Measurements from ENCODE around the gene DENND1C.

The DENND1C gene

DNA sequence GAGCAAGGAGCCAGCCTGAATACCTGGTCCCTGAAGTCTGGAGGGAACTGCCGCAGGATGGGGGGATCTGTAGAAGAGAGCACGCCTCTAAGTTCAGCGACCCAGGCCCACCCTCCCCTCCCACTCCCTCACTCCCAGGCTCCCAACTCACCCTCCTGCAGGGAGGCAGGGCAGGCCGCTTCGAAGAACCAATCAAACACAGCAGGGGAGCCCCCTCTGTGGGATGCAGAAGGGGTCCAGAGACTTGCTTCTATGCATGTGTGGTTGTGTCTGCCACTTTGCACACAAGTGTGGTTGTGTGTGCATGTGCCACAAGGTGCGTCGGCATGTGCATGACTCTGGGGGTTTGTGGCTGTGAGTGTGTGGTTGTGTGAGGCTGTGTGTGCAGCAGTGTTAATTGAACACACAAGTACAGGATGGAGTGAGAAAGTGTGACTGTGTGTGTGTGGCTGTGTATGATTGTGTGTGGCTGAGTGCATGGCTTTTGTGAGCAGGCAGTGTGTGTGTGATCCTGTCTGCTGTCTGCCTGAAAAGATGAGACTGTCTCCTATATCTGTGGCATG lies 1.7 kb downstream of the DENND1C start:
- DNase-seq (ENCODE audit: low spot score): no peak

DNA sequence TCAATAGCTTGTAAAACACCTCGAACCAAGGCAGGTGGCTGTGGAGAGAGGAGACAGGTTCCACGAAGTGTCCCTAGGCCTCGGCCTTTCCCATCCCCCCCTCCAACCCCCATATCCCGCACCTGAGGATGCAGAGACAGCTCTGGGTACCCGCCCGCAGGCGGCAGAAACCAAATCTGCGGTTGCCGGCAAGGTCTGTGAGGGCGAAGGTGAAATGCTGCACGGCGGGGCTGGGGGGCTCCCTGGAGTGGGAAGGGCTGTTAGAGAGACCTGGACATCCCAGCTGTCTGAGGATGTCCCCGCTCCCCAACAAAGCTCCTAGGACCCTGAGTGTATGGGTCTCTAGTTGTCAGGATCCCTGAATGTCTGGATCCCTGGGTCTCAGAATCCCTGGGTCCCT lies 2.8 kb downstream of the DENND1C start:
- no peak for DNase-seq (ENCODE audit: low spot score)

DNA sequence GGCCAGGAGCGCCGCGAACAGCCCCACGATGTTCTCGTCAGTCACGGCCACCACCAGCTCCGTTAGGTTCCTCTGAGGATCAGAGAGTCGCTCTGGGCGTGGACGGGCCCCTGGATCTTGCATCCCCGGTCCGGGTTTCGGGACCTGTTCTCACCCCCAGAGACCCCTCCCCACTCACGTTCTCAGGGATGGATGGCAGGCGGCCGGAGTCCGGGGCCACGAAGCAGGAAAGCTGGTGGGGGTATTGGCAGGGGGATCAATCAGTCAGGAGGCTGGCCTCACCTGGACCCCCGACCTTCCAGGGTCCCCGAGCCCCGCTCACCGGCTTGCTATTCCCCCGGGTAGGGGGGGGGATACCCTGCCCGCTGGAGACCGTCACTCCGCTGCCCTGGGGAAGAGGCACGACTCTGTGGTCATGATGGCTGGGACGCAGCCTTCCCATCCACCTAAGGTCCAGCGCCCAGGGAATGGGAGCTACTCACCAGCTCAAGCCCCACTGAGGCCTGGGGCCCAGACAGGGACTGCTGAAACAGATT lies 4.6 kb downstream of the DENND1C start:
- DNase-seq (ENCODE audit: low spot score): no peak

DNA sequence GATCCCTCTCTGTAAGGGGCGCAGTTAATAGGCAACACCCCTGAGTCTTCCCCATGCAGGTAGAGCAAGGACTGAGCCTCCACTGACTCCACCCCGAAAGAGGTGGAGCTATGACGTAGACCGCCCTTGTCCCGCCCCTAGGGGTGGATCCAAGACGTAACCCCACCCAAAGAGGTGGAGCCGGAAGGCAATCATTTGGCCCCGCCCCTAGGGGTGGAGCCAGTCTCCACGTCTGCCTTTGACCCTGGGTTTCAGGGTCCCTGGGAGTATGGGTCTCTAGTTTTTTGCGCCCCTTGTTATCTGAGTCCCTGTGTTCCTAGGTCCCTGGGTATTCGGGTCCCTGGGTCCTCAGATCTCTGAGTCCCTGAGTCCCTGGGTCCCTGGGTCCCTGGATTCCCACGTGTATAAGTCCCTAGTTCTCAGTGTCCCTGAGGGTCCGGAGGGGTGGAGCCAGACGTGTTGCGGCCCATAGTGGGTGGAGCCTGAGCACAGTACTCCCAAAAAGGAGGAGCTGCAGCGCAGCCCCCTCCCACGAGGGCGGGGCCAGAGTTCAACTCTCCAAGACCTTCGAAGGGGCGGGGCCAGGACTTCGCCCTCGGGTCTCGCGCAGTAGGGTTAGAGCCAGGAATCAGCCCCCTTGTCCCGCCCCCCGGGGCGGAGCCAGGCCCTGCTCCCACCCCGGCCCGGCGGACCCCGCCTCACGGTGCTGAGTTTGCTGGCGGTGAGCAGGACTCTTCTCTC lies 5.3 kb downstream of the DENND1C start:
- DNase-seq (ENCODE audit: low spot score): peak; percentile 82

DNA sequence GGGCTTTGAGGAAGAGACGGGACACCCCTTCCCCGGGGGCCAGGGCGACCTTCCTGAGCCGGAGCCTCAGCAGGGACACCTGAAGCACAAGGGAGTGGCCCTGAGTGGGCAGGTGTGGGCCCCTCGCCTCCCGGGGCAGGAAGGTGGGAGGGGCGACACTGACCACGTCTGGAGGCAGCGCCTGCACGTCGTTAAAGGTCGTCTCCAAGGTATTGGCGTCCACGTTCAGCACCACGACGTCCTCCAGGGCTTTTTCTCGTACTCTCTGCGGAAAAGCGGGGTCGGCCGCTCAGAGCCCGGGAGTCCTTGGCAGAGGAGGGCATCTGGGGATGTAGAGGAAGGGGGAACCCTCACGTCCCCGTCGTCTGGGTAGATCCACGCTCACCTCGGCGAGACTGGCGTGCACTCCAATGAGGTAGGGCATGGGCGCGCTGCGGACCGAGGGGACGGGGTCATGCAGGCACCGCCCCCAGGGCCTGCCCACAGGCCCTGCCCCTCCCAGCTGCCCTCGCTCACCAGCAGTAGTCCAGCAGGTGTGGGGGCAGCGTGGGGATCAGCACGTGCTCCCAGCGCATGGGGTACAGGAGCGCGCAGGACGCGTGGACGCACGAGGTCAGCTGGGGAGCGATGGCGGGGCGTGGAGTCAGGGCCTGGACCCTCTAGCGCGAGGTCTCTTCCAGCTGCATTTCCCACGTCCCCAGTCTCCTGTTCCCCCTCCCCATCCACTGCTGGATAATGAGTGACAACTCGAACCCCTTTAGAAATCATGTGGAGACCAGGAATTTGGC lies 6.1 kb downstream of the DENND1C start:
- no peak for DNase-seq (ENCODE audit: low spot score)

DNA sequence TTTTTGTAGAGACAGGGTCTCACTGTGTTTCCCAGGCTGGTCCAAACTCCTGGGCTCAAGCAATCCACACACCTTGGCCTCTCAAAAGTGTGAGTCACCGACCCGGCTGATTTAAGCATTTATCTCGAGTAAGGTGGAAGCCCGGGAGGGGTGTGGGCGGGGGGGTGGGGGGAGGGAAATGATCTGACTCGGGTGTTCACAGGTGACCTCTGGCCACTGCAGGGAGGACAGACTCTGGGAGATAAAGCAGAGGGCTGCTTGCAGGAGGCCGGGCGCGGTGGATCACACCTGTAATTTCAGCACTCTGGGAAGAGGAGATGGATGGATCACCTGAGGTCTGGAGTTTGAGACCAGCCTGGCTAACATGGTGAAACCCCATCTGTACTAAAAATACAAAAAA lies 7.9 kb downstream of the DENND1C start:
- DNase-seq (ENCODE audit: low spot score): no peak

DNA sequence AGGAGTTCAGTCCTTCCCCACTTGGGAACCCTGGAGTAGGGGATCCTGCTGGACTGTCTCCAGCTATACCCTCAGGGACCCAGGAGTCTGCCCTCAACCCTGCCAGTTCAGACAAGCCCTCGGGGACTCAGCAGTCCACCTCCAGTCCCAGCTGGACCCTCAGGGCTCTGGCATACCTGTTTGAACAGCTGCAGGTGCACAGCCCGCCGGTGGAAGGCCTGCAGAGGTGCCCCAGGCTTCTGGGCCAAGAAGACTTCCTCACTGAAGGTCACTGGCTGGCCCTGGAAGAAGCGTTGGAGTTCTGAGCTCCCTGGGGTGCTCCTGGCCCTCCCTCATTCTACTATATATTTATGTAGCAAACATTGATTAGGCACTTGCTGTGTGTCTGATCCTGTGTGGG lies 8.9 kb downstream of the DENND1C start:
- no peak for DNase-seq (ENCODE audit: low spot score)

DNA sequence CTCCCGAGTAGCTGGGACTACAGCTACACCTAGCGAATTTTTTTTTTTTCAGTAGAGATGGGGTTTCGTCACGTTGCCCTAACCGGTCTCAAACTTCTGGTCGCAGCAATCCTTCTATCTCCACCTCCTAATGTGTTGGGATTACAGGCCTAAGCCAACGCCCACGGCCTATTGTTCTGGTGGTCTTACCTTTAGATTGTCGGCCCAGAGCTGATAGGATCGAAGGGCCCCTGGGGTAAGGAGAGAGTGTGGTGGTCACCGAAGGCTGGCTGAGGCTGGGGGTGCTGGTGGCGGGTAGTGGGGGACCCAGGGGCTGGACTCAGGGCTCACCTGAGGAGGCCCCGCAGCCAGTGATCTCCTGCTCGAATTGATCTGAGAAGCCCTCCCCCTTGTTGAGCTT lies 10.5 kb downstream of the DENND1C start:
- no peak for DNase-seq (ENCODE audit: low spot score)

DNA sequence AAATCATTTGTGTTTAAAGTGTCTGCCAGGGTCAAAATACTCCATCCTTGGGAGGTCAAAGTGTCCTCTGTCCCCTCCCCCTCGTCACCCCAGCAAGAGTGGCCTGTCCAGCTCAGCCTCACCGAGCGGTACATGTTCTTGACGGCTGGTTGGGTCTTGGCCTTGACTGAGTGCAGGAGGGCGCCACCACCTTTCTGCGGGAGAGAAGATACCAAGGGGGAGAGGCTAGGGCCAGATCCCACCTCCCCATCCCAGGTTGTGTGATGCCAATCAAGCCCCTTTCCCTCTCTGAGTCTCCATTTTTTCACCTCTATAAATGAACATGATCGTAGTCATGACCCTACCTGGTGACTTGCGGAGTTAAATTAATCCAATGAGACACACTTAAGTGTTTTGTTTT lies 11.4 kb downstream of the DENND1C start:
- no peak for DNase-seq (ENCODE audit: low spot score)

DNA sequence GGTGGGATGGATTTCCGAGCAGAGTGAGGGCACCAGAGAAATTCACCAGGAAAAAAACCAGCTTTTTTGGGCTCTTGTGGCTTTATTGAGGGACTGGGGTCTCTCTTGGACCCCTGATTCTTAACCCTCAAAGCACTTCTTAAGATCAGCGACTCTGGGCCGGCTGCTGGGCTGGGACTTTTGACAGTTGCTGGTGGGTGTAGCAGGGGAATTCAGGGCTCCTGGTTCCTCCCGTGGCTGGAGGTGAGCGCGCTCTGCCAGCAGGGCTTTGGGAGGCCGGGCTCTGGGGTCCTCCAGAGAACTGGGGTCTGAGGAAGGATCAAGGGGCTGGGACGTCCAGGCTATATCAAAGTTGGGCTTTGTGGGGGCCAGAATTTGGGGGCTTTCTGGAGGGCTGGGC lies 14.2 kb downstream of the DENND1C start:
- no peak for DNase-seq (ENCODE audit: low spot score)

DNA sequence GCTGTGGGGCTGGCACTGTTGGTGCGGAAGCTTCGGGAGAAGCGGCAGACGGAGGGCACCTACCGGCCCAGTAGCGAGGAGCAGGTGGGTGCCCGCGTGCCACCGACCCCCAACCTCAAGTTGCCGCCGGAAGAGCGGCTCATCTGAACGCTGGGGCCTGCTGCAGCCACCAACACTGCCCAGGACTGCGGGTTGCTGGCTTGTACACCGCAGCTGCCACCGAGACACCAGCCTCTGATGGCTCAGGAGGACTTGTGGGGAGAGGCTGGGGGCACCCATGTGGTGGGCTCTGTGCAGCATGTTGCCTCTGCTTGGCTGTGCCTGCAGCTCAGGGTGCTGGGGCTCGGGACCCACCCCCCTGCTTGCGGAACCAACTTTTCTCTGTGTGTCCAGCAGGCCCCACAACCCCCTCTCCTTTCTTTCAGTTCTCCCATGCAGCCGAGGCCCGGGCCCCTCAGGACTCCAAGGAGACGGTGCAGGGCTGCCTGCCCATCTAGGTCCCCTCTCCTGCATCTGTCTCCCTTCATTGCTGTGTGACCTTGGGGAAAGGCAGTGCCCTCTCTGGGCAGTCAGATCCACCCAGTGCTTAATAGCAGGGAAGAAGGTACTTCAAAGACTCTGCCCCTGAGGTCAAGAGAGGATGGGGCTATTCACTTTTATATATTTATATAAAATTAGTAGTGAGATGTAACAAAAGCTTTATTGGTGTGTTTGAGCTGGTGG lies 14.9 kb downstream of the DENND1C start:
- no peak for DNase-seq (ENCODE audit: low spot score)

DNA sequence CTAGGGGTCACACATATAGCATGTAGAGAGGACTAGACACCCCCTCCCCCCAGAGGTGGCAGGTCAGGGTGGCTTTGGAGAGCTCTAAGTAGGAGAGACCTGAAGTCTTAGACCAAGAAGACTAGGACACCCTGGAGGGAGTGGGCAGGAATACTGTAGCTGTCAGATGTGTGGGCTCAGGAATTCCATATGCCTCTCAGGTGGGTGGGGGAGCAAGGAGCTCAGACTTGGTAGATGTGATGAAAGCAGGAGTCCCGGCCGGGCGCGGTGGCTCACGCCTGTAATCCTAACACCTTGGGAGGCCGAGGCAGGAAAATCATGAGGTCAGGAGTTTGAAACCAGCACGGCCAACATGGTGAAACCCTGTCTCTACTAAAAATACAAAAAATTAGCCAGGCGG lies 15.9 kb downstream of the DENND1C start:
- no peak for DNase-seq (ENCODE audit: low spot score)

DNA sequence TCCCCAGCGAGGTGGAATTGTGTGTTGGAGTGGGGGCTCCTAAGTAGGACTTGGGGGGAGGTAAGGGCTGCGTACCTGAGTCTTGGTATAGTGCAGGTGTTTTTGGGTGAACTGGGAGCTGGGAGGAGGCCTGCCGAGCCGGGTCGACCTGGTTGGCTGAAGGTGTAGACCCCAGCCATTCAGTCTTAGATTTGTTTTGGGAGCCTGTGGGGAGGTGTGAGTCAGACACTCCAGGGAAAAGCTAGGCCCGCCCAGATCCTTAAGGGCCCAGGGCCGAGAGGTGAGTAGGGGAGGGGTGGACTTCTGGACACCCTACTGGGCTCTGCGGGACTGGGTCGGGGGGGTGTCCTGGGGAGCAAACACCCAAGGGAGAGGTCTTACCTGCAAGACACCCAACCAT lies 16.6 kb downstream of the DENND1C start:
- no peak for DNase-seq (ENCODE audit: low spot score)

DNA sequence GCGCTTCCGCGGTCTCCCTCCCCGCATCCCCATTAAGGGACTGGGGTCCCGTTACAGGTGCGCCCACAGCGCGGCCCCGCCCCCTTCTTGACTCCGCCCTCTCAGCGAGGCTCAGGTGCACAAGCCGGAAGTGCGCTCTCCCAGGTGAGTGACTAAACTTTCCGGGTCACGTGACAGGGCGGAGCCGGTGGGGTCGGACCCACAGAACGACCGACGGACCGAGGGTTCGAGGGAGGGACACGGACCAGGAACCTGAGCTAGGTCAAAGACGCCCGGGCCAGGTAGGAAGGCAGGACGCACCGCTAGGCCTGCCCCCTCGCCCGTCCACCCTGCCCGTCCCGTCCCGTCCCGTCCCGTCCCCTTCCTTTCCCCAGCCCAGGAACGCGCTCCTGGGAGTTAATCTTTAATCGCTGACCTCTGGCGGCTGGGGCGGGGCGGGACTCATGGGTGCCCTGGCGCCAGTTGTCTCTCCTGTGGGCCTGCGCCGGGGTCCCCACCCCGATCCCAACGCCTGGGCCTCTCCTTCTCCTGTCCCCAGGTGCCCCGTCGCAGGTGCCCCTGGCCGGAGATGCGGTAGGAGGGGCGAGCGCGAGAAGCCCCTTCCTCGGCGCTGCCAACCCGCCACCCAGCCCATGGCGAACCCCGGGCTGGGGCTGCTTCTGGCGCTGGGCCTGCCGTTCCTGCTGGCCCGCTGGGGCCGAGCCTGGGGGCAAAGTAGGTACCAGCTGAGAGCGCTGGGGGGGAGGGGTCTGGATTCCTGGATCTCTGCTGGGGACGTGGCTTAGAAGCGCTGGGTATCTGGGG lies 17.3 kb downstream of the DENND1C start, which contains the start of gene CRB3:
CRB3 (plus strand) TSS at position 202 of the 804 bp plus-strand sequence; CDS start at position 633, 431 bp downstream.
- DNase-seq (ENCODE audit: low spot score): no peak

DNA sequence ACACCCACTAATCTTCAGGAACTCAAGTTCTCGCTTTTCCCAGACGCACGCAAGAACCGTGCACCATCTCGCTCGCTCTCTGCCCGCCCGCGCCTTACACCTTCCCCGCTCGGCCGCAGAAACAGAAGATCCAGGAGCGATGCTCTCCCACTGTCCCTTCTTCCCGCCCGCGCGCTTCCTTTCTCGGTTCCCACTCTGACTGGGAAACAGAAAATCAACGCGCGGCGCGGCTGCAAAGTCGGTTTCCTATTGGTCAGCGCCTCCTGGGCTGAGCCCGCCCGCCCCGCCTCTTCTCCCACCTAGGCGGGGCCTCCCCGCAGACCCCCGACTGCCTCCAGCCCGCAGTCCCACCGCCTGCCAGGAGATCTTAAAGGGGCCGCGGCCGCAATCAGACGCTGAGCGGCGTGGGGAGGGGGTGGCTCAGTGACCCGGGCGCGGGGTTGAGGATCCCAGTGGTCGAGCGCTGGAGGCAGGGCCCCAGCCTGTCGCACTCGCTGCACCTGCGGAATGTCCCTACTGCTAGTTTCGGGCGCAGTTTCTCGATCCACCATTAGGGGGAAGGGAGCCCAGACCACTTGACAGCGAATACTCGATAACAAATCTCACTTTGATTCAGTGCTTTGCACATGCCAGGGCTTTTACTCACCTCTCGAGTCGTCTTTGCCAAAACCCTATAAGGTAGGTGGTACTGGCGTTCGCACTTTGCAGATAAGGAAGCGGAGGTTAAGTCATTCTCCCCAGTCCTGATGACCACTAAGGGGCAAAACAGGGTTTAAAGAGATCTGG lies 21.3 kb downstream of the DENND1C start:
- peak; percentile 90 for DNase-seq (ENCODE audit: low spot score)

DNA sequence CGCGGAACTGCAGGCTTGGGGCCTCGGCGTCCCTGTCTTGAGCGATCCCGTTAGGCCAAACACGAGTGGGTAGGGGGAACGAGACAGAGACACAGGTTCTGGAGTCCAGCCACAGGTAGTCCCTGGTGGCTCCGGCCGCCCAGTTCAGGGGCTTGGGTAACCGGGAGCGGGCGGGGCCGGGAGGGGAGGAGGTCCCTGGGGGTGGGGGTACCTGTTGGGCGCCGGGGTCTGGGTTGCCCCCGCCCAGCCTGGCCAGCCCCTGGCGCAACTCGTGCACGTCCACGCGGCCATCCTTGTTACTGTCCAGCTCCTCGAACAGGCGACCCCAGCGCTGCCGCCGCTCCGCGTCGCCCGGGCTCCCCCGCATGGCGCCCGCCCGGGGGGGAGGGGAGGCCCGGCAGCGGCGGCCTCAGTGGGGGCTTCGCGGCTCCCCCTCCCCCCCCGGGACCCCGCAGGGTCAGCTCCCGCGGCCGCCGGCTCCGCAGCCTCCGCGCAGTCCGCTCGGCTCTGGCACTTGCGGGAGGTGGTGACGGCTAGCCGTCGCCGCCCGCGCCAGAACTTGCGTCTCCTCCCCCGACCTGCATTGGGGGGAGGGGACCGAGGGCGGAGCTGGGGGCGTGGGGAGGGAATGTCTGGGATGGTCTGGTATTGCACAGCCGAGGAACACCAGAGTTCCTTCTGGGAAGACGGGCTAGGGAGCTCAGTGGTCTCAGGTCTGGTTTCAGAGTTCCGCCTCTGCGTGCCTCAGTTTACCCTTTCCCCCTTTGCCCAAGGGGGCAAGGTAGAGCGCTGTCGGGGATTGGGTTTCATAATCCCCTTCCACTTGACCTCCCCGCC lies 22.1 kb downstream of the DENND1C start, which contains the start of gene SLC25A23:
SLC25A23 (minus strand) TSS at position 531 of the 837 bp plus-strand sequence; CDS start at position 367, 164 bp downstream.
- peak; percentile 64 for DNase-seq (ENCODE audit: low spot score)

DNA sequence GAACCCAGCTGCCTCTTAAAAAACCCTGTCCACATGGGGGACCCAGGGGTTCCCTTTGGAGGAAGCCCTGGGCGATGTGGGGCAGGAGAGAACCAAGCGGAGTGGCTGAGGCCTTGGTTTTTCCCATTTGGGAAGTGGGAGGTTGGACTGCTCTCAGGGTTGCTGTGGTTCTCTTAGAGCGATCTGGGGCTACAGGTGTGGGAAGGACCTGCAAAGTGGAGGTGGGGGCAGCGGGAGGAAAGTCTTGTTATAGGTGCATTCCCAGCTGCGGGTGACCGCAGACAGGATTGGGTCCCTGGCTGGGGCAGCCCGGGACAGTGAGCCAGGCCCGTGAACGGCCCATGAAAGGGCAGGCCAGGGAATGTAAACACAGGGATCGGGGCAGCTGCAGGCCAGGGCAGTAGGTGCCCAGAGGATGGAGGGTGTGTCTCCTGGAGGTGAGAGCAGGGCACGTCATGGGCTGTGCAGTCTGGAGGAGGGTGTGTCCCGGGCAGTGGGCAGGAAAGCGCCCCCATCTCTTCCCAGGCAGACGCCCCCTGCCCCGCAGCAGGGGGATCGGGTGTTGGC lies 22.8 kb downstream of the DENND1C start:
- DNase-seq (ENCODE audit: low spot score): no peak

DNA sequence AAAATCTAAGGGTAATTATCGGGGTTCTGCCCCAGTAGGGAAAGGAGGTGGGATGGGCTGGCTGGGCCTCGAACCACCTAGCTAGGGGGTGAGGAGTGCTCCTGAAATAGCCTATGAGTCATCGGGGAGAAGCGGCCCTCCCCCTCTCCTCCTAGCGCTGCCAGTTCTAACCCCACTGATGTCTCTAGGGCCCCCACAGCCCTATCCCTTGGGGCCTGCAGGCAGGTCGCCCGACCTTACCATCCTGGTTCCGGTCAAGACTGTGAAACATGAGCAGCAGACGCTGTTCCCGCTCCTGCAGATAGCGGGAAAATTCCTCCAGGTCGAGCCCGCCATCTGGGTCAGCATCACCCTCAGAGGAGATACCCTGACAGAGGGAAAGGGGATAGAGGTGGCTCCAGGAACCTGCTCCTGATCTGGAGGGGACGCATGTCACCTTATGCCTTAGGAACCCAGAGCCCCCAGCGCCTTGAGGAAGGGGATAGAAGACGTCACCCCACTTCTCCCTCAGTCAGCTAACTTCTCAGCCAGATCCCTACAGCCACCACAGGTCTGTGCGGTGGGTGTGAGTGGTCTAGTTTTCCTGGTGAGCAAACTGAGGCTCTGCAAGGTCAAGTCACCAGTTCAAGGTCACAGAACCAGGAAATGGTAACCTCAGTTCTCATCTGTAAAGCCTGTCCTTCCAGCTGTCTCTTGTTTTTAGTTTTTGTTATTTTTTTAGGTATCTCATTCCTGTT lies 23.5 kb downstream of the DENND1C start:
- DNase-seq (ENCODE audit: low spot score): no peak
